Brain microvascular endothelial cell (primary cell): ENCODE measurements around the gene FAF1.

ENCODE experiments used
- DNase-seq: peaks from one replicate; pipeline ENCODE4 v3.0.0-alpha.2; 2020
- H3K27ac ChIP-seq: fragments of 250-450 bp; sonication (Bioruptor Pico); 2 replicates; pipeline ENCODE4 v1.5.1; 2020; ENCODE audit warnings: mild to moderate bottlenecking, moderate library complexity
- H3K27me3 ChIP-seq: fragments of 250-450 bp; sonication (Bioruptor Pico); replicated peaks from 2 replicates; pipeline ENCODE4 v1.5.1; 2020; ENCODE audit warnings: mild to moderate bottlenecking
- H3K36me3 ChIP-seq: fragments of 250-450 bp; sonication (Bioruptor Pico); replicated peaks from 2 replicates; pipeline ENCODE4 v1.5.1; 2020; ENCODE audit warnings: mild to moderate bottlenecking
- H3K4me3 ChIP-seq: 2 replicates; pipeline ENCODE4 v1.5.1; 2011; ENCODE audit warnings: low read depth, mild to moderate bottlenecking, control low read depth, low read length, moderate library complexity
- in situ Hi-C: cut with HindIII; loops from 2 replicates; pipeline ENCODE4 v1.10.0; 2017; ENCODE audit warnings: low sequenced_read_pairs, low pct_ligation_motif_present
- TF ChIP-seq, protein P1 (sequence below): IDR thresholded peaks from 2 replicates; pipeline ENCODE4 v1.5.1; 2011; ENCODE audit warnings: low read depth, mild to moderate bottlenecking, moderate library complexity, low read length, control low read depth, inconsistent platforms; ENCODE audit errors: missing control alignments

FAF1 gene

DNA sequence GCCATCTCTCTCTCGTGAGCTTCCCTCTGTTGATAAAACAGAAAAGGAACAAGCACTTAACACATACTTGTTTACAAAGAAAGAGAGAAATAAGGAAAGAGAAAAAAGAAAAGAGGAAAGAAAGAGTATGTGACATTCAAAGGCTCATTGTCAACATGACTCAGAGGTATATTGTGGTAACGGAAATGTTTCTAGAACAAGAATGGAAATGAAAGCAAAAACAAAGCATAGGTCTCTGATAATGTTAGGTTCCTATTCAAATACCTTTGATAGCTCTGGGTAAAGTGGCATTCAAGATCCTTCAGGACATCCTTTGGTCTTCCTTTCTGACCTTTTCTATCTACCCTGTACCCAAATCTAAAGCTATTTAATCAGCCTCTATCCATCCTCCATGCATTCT lies 469.4 kb downstream of the FAF1 start:
- in situ Hi-C loops: no loop called here
- no peak for DNase-seq
- TF ChIP-seq, protein P1, sequence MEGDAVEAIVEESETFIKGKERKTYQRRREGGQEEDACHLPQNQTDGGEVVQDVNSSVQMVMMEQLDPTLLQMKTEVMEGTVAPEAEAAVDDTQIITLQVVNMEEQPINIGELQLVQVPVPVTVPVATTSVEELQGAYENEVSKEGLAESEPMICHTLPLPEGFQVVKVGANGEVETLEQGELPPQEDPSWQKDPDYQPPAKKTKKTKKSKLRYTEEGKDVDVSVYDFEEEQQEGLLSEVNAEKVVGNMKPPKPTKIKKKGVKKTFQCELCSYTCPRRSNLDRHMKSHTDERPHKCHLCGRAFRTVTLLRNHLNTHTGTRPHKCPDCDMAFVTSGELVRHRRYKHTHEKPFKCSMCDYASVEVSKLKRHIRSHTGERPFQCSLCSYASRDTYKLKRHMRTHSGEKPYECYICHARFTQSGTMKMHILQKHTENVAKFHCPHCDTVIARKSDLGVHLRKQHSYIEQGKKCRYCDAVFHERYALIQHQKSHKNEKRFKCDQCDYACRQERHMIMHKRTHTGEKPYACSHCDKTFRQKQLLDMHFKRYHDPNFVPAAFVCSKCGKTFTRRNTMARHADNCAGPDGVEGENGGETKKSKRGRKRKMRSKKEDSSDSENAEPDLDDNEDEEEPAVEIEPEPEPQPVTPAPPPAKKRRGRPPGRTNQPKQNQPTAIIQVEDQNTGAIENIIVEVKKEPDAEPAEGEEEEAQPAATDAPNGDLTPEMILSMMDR: no peak
- Histone ChIP-seq H3K36me3 (no peaks in the 10 kb centered on the region), H3K4me3 (no peak overlapping the region), H3K27me3 (no peaks in the 10 kb centered on the region), H3K27ac (no peak overlapping the region)

- no peak overlapping the region for H3K4me3 ChIP-seq
- no peaks in the 10 kb centered on the region for H3K36me3 ChIP-seq
- in situ Hi-C loops: no loop called here
- DNase-seq: no peak
- TF ChIP-seq, protein P1: no peak
- H3K27ac ChIP-seq: peak overlapping the region; percentile 52
- no peaks in the 10 kb centered on the region for H3K27me3 ChIP-seq
Measured at GRCh38 chr1:50488876-50489275, 471.2 kb downstream of the FAF1 start.

GRCh38 chr1:50488356-50488755 lies 471.7 kb downstream of the FAF1 start:
- H3K4me3 ChIP-seq: no peak overlapping the region

GRCh38 chr1:50487725-50488124 lies 472.3 kb downstream of the FAF1 start:
- in situ Hi-C loops: no loop called here
- Histone ChIP-seq H3K27me3 (no peaks in the 10 kb centered on the region), H3K36me3 (no peaks in the 10 kb centered on the region), H3K4me3 (no peak overlapping the region), H3K27ac (no peak overlapping the region)
- TF ChIP-seq, protein P1: no peak
- no peak for DNase-seq

More at GRCh38 chr1:50488356-50488755, 471.7 kb downstream of the FAF1 start:
- Histone ChIP-seq H3K36me3 (no peaks in the 10 kb centered on the region), H3K27me3 (no peaks in the 10 kb centered on the region), H3K27ac (peak overlapping the region; percentile 52)
- in situ Hi-C loops: no loop called here
- no peak for DNase-seq
- TF ChIP-seq, protein P1: no peak

DNA sequence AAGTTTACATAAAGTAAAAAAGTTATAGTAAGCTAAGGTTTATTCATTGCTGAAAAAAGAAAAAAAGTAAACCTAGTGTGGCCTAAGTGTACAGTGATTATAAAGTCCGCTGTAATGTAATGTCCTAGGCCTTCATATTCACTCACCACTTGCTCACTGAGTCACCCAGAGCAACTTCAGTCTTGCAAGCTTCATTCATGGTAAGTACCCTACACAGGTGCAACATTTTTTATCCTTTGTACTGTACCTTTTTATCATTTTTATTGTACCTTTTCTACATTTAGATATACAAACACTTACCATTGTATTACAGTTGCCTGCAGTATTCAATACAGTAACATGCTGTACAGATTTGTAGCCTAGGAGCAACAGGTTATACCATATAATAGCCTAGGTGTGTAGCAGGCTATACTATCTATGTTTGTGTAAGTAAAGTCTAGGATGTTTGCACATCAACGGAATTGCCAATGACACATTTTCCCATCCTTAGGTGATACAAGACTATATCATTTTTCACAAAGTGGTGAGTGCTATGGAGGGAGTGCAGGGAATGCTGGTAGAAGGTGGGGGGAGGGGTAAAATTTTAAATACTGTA lies 478.8 kb downstream of the FAF1 start:
- no peak for DNase-seq
- in situ Hi-C loops: no loop called here

More for the DNA sequence above, 478.8 kb downstream of the FAF1 start:
- TF ChIP-seq, protein P1: no peak
- Histone ChIP-seq H3K27ac (no peak overlapping the region), H3K4me3 (no peak overlapping the region), H3K27me3 (no peaks in the 10 kb centered on the region), H3K36me3 (no peaks in the 10 kb centered on the region)
